Measurements from ENCODE around the gene ITGAX.
"Not testable (repeated sequence)": the region's sequence is repeated elsewhere in the genome, so short reads cannot be mapped to it uniquely, and the experiment has no call there.

Gene ITGAX

GRCh38 chr16:31333686-31334649 lies 21.0 kb upstream of the ITGAX start:
- peaks cover 8% of the 10 kb centered on the region for H3K27me3 ChIP-seq (ENCODE audit: insufficient read depth, poor library complexity, severe bottlenecking)
- no peak overlapping the region for H3K4me3 ChIP-seq (replicated peaks; ENCODE audit: insufficient read depth, low read length)
- no peak overlapping the region for H3K27ac ChIP-seq (replicated peaks)
- DNase-seq (ENCODE audit: low read depth in 1 of 2, low spot score in 1 of 2): peak in 1 of 2 experiments; percentile 62
- TF ChIP-seq POLR2AphosphoS5 (IDR thresholded peaks at IDR 0.05; ENCODE audit: low read depth): no peak
- no peak for TF ChIP-seq SPI1 (IDR thresholded peaks at IDR 0.05; ENCODE audit: borderline replicate concordance, low read depth)
- TF ChIP-seq CTCF (IDR thresholded peaks at IDR 0.05; ENCODE audit: insufficient read depth, low read length): peak; percentile 46
- TF ChIP-seq GABPA (IDR thresholded peaks at IDR 0.05; ENCODE audit: low read depth): no peak
- TF ChIP-seq REST (IDR thresholded peaks at IDR 0.05; ENCODE audit: insufficient replicate concordance, low read depth): no peak

- no peak for DNase-seq (ENCODE audit: low read depth in 1 of 2, low spot score in 1 of 2)
- H3K4me3 ChIP-seq (replicated peaks; ENCODE audit: insufficient read depth, low read length): no peak overlapping the region
- H3K27ac ChIP-seq (replicated peaks): no peak overlapping the region
- no peak for TF ChIP-seq CTCF (IDR thresholded peaks at IDR 0.05; ENCODE audit: insufficient read depth, low read length)
- no peak for TF ChIP-seq POLR2AphosphoS5 (IDR thresholded peaks at IDR 0.05; ENCODE audit: low read depth)
- no peak for TF ChIP-seq SPI1 (IDR thresholded peaks at IDR 0.05; ENCODE audit: borderline replicate concordance, low read depth)
- no peak for TF ChIP-seq GABPA (IDR thresholded peaks at IDR 0.05; ENCODE audit: low read depth)
- TF ChIP-seq REST (IDR thresholded peaks at IDR 0.05; ENCODE audit: insufficient replicate concordance, low read depth): no peak
- peaks cover 8% of the 10 kb centered on the region for H3K27me3 ChIP-seq (ENCODE audit: insufficient read depth, poor library complexity, severe bottlenecking)
Observed at GRCh38 chr16:31334934-31335333, 20.0 kb upstream of the ITGAX start.

- no peak overlapping the region for H3K27ac ChIP-seq (replicated peaks)
- H3K27me3 ChIP-seq (ENCODE audit: insufficient read depth, poor library complexity, severe bottlenecking): peaks cover 8% of the 10 kb centered on the region
- no peak for TF ChIP-seq POLR2AphosphoS5 (IDR thresholded peaks at IDR 0.05; ENCODE audit: low read depth)
- no peak for TF ChIP-seq REST (IDR thresholded peaks at IDR 0.05; ENCODE audit: insufficient replicate concordance, low read depth)
- no peak for TF ChIP-seq SPI1 (IDR thresholded peaks at IDR 0.05; ENCODE audit: borderline replicate concordance, low read depth)
- no peak for TF ChIP-seq GABPA (IDR thresholded peaks at IDR 0.05; ENCODE audit: low read depth)
- TF ChIP-seq CTCF (IDR thresholded peaks at IDR 0.05; ENCODE audit: insufficient read depth, low read length): no peak
- H3K4me3 ChIP-seq (replicated peaks; ENCODE audit: insufficient read depth, low read length): no peak overlapping the region
- DNase-seq (ENCODE audit: low read depth in 1 of 2, low spot score in 1 of 2): no peak
Observed at GRCh38 chr16:31335431-31335830, 19.5 kb upstream of the ITGAX start.

GRCh38 chr16:31338166-31338685 lies 16.8 kb upstream of the ITGAX start:
- H3K27me3 ChIP-seq (ENCODE audit: insufficient read depth, poor library complexity, severe bottlenecking): not testable (repeated sequence)

More at GRCh38 chr16:31338166-31338685, 16.8 kb upstream of the ITGAX start:
- not testable (repeated sequence) for H3K27ac ChIP-seq (replicated peaks); DNase-seq (ENCODE audit: low read depth in 1 of 2, low spot score in 1 of 2); H3K4me3 ChIP-seq (replicated peaks; ENCODE audit: insufficient read depth, low read length)
